BE2C (cell line): Measurements from ENCODE around the gene CAB39.
"Not testable (repeated sequence)": the region's sequence is repeated elsewhere in the genome, so short reads cannot be mapped to it uniquely, and the experiment has no call there.

Experiments
- DNase-seq: peaks from one replicate; pipeline ENCODE4 v3.0.0-alpha.2; 2020
- H3K27me3 ChIP-seq: fragments of 250-450 bp; sonication (Bioruptor Pico); 2 replicates; pipeline ENCODE4 v1.5.1; 2020; ENCODE audit warnings: mild to moderate bottlenecking
- H3K36me3 ChIP-seq: fragments of 250-450 bp; sonication (Bioruptor Pico); 2 replicates; pipeline ENCODE4 v1.5.1; 2020; ENCODE audit warnings: mild to moderate bottlenecking
- H3K4me1 ChIP-seq: fragments of 250-450 bp; sonication (Bioruptor Pico); 2 replicates; pipeline ENCODE4 v1.5.1; 2020
- H3K4me3 ChIP-seq: 2 replicates; pipeline ENCODE4 v1.5.1; 2011; ENCODE audit warnings: low read depth, low read length
- H3K9me3 ChIP-seq: fragments of 250-450 bp; sonication (Bioruptor Pico); 2 replicates; pipeline ENCODE4 v1.5.1; 2020
- TF ChIP-seq, protein P1 (sequence below): IDR thresholded peaks from 2 replicates; pipeline ENCODE4 v1.5.1; 2012; ENCODE audit warnings: mild to moderate bottlenecking, low read depth, low read length

The CAB39 gene

DNA sequence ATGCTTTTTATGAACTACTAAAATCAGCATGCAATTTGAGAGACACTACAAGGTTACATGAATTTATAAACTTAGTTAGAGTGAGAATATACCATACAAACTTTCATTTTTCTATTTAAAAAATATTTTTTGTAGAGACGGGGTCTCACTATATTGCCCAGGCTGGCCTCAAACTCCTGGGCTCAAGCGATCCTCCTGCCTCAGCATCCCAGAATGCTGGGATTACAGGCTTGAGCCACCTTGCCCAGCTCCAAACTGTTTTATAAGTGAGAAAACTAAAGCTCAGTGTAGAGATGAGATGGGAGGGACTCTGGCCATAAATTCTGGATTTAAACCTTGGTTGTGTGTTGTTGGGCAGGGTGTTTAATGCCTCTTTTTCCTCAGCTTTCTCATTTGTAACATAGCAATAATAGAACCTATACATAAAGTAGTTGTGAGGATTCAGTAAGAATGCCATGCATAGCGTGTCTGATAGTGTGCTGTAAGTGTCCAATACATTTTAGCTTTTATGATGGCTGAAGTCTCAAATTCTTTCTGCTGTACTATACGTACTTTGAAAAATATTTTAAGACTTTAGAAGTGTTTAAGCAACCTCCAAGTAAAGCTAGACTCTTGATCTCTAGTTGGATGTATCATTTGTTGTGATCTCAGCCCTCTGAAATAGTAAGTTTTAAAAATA, 9.7 kb downstream of the CAB39 start:
- no peaks in the 10 kb centered on the region for H3K4me1 ChIP-seq
- H3K36me3 ChIP-seq, result peaks cover 3% of the 10 kb centered on the region
- TF ChIP-seq, protein P1, sequence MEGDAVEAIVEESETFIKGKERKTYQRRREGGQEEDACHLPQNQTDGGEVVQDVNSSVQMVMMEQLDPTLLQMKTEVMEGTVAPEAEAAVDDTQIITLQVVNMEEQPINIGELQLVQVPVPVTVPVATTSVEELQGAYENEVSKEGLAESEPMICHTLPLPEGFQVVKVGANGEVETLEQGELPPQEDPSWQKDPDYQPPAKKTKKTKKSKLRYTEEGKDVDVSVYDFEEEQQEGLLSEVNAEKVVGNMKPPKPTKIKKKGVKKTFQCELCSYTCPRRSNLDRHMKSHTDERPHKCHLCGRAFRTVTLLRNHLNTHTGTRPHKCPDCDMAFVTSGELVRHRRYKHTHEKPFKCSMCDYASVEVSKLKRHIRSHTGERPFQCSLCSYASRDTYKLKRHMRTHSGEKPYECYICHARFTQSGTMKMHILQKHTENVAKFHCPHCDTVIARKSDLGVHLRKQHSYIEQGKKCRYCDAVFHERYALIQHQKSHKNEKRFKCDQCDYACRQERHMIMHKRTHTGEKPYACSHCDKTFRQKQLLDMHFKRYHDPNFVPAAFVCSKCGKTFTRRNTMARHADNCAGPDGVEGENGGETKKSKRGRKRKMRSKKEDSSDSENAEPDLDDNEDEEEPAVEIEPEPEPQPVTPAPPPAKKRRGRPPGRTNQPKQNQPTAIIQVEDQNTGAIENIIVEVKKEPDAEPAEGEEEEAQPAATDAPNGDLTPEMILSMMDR, result no peak
- H3K9me3 ChIP-seq, result no peaks in the 10 kb centered on the region
- DNase-seq, result no peak
- no peak overlapping the region for H3K4me3 ChIP-seq
- no peaks in the 10 kb centered on the region for H3K27me3 ChIP-seq

DNA sequence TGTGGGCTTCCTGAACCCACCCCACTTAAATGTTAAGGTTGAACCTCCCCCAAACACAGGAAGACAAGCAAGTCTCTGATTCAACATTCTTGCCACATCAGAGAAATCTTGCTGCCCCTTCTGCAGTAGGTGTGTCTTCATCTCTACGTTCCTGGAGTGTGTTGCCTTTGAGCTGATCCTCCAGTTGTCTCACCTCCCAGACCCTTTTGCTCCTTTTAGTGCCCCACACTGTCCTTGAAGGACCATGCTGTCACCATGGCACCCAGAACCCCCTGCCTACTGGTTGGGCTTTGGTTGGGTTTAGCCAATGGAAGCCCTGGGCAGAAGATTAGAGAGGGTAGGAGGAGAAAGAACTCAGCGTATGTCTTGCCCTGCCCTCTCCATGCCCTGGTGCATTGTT, 10.7 kb downstream of the CAB39 start:
- no peak for DNase-seq
- Histone ChIP-seq H3K4me3 (no peak overlapping the region), H3K4me1 (no peaks in the 10 kb centered on the region), H3K36me3 (peaks cover 3% of the 10 kb centered on the region), H3K9me3 (no peaks in the 10 kb centered on the region), H3K27me3 (no peaks in the 10 kb centered on the region)
- TF ChIP-seq, protein P1, result no peak

DNA sequence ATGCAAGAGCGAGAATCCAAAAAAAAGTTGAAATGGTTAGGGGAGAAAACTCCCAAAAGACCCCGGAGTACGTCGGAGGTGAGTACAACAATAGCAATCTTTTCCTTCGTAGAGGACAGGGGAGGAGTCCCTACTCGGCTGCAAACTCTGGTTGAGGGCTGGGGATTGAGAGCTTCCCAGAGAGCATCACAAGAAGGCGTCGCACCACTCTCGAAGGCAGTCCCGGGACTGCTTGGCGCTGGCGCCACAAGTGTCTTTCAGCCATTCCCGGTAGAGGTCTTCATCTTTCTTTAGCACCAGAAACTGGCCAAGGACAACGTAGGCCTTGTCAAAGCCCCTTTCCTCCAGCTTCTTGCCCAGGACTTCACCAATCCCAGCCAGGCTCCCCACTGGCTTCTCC, 12.3 kb downstream of the CAB39 start:
- not testable (repeated sequence) for H3K27me3 ChIP-seq, H3K9me3 ChIP-seq, H3K4me3 ChIP-seq, H3K36me3 ChIP-seq, H3K4me1 ChIP-seq, DNase-seq

DNA sequence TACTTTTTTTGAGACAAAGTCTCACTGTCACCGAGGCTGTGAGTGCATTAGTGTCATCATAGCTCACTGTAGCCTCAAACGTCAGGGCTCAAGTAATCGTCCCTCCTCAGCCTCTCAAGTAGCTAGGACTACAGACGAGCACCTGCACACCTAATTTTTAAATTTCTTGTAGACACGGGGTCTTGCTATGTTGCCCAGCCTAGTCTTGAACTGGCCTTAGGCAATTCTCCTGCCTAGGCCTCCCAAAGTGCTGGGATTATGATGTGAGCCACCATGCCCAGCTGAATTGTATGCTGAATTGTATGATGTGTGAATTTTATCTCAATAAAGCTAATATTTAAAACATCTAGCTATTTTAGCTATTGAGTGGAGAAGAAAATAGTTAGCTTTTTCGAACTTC, 18.9 kb downstream of the CAB39 start:
- H3K27me3 ChIP-seq, result no peaks in the 10 kb centered on the region
- no peak overlapping the region for H3K4me3 ChIP-seq
- no peaks in the 10 kb centered on the region for H3K36me3 ChIP-seq
- TF ChIP-seq, protein P1, result no peak
- no peaks in the 10 kb centered on the region for H3K9me3 ChIP-seq
- DNase-seq, result no peak
- H3K4me1 ChIP-seq, result peaks cover 3% of the 10 kb centered on the region

DNA sequence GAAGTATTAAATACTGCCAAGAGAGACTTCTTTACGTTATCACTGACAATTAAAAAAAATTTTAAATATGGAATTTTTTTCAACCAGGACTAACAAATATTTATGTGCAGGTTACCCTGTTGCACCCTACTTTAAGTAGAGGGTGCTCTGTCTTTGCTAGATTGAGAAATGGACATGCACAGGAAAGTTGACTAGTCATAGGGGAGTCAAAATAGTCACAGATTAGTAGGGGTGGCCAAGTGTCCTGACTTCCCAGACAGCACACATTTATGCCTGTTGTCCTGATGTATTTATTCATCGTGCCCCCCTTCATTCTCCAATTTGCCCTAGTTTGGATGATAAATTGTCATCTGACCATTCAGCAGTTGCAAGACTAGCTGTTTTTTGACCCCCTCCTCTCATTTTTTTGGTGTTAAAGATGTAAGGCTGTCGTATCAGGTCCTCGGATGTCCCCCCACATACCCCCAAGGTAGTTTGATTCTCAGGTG, 20.3 kb downstream of the CAB39 start:
- no peak overlapping the region for H3K4me3 ChIP-seq
- H3K4me1 ChIP-seq, result peaks cover 7% of the 10 kb centered on the region
- H3K9me3 ChIP-seq, result no peaks in the 10 kb centered on the region
- DNase-seq, result no peak
- no peaks in the 10 kb centered on the region for H3K27me3 ChIP-seq
- no peaks in the 10 kb centered on the region for H3K36me3 ChIP-seq
- TF ChIP-seq, protein P1, result no peak

DNA sequence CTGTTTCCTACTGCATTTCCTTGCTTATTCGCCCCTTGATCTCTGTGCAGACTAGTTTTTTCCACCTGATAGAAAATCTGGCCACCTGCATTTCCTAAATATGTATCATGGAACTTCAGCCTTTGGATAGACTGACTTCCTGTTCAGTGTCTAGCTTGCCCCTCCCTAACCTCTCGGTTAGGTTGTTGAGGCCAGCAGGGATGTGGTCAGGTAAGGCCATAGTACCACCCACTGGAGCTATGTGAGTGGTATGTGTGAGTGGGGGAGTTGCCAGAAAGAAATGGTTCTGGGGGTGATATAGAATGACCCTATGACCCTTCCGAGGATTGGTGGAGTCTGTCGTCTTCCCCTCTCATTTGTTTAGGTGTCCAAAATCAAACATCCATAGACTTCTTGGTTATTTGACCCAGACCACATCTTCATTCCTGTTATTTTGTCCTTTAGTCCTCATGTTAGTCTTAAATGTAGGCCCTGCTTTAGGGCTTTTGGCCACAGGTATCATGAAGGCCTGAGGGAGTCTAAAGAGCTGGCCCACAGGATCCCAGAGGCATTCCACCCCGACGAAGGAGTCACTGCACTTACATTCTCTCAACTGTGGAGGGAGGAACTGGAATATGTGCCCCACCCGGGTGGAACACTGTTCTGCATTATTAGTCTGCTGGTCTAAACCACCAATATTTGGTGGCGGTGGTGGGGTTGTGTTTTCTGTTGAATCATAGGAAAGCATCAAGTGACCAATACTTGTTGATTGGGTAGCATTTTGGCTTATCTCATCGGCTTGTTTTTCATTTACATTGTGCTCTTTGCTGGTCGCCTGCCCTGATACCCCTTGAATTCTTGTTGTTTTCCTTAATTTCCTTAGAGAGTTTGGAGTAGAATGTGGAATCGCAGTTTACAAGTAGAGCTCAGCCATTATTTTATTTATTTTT, 21.9 kb downstream of the CAB39 start:
- Histone ChIP-seq H3K4me1 (peaks cover 7% of the 10 kb centered on the region), H3K27me3 (no peaks in the 10 kb centered on the region), H3K9me3 (no peaks in the 10 kb centered on the region), H3K4me3 (no peak overlapping the region), H3K36me3 (no peaks in the 10 kb centered on the region)
- TF ChIP-seq, protein P1, result no peak
- DNase-seq, result no peak
